IPS DF 19.7 (cell line): ENCODE results near the gene HEYL.

ENCODE experiments used
- DNase-seq: peaks from one replicate; pipeline ENCODE4 v3.0.0-alpha.2; 2013; ENCODE audit warnings: low read depth, low spot score

HEYL gene

GRCh38 chr1:39638965-39639304 is 508 bp downstream of the HEYL start:
- no peak for DNase-seq

DNA sequence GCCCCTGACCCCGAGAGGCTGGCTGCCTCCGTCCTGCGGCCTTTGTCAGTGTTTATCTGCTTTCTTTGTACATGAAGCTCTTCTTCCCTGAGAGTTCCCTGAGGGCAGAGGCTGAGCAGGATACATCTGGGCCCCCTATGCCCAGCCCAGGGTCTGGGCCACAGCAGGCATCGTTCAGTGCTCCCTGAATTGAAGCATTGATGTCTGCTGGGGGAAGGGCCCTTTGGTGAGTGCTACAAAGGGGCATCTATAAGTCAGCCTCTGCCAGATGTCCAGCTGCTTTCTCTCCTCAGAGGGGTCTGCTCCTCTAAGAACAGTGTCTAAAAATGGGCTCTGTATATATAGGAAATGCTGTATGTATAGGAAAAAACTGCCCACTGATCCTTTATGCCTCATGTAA is 2.1 kb downstream of the HEYL start:
- no peak for DNase-seq

DNA sequence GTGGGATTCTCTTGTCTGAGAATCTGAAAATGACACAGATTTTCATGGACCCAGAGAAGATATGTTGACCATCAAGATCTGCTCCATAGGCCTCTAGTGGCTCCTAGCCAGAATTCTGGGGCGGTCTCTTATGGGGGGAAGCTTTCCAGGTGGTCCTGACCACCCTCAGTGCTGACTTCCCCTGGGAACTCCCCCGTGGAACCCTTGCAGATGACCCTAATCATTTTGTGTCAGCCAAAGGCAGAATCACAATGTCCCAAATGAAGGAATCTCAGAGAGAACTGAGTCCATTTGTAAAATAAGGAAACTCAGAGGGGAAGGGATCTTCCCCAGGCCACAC is 3.6 kb downstream of the HEYL start:
- no peak for DNase-seq

DNA sequence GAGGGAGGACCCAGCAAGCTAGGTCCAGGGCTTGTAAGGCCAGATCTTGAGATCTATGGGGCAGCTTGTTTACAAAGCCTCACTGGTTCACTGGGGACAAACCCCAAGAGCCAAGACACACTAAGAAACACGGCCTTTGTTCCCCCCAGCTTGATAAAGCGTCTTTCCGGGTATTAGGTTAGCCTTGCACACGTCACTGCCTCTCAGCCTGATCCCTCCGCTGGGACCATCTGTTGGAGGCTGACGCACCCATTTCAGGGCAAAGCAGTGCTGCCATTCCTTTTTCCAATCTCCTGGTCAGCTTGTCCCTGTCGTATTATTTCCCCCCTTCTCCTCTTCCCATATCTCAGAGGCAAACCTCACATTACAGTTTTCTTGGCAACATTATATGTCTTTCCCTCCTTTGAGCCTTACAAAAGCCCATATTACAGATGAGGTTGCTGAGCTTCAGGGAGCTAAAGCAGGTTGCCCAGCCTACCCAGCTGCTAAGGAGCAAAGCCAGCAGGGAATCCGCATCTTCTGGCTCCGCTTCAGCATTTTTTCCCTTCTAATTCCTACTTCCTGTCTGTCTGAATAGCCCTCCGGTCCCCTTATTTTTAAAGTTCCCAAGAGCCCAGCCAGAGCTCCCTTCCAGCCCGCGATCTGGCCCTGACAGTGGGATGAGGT is 4.1 kb downstream of the HEYL start:
- no peak for DNase-seq

GRCh38 chr1:39633422-39633821 is 6.0 kb downstream of the HEYL start:
- DNase-seq: no peak

GRCh38 chr1:39632682-39633417 is 6.6 kb downstream of the HEYL start:
- no peak for DNase-seq

GRCh38 chr1:39632323-39632681 is 7.1 kb downstream of the HEYL start:
- DNase-seq: no peak

- no peak for DNase-seq
Measured at GRCh38 chr1:39631361-39632322, 7.8 kb downstream of the HEYL start.

GRCh38 chr1:39628807-39629350 is 10.6 kb downstream of the HEYL start:
- no peak for DNase-seq

DNA sequence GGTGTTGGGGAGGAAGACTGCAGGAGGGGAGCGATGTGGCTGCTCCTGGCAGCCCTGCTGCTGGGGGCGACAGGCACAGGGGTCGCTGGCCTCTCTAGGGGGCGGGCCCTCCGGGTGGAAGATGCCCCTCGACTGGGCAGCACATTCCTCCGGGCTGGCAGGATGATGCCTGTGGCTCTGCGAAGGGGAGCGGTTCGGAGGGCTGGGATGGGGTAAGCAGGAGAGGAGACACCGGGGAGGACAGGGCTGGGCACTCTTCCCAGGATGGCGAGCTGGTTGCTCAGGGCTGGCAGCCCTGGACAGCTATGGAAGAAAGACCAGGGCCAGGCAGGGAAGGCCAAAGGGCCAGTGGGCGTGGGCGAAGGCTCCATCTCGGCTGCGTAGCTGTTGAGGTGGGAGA is 12.8 kb downstream of the HEYL start:
- no peak for DNase-seq

DNA sequence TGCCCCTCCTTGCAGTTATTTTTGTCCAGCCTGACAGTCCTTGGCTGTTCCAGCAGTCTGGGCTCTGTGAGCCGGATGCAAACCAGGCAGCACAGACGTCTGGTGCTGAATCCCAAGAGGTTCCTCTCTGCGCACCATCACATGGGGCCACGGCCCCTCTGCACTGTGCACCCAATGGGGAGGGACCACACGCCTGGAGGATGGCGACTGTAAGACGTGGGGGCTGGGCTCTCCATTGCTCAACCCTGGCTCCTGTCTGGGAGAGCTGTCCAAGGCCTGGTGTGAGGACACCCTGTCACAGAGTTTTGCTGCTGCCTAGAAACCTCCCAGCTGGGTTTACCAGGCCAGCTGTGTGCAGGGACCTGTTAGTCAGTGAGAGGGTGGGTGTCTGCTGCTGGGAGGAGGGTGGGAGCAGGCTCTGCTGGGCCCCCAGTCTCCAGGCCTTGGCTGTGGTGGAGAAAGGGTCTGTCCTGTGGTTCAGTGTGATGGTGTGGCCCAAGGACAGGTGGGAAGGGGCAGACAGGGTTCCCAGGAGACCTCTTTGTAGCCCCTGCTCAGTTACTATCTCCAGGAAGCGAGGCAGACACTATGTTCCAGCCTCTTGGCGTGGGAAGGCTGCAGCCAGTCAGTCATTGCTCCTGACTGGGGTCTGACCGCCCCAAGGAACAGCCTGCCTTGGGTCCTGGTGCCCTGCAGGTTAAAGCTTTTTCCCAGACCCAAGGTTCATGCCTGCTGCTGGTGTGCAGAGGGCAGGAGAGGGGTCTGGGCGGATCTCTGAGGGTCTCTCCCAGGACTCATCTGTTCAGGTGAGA is 13.8 kb downstream of the HEYL start:
- DNase-seq: no peak

GRCh38 chr1:39625009-39625408 is 14.4 kb downstream of the HEYL start:
- DNase-seq: no peak

- DNase-seq: no peak
Measured at GRCh38 chr1:39623053-39623452, 16.4 kb downstream of the HEYL start.

GRCh38 chr1:39622427-39622826 is 17.0 kb downstream of the HEYL start:
- no peak for DNase-seq

DNA sequence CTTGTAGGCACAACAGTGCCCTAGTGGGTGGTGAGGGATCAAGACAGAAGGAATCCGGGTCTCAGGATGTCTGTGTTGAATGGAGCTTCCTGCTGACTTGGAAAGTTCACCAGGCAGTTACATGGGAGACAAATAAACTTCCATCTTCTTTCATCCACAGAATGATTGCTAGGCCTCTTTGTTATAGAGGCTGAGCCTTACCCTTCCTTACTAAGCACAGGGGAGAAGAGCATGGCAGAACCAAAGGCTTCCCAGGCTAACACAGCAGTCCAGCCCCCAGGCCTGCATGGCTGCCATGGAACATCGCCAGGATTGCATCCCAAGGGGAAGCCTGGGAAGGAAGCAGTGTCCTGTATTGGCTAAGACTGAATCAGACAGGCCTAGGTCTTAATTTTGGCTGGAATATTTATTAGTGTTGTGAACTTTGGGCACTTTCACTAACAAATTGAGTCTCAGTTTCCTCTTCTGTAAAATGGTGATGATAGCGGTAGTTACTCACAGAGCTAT is 18.7 kb downstream of the HEYL start:
- no peak for DNase-seq

DNA sequence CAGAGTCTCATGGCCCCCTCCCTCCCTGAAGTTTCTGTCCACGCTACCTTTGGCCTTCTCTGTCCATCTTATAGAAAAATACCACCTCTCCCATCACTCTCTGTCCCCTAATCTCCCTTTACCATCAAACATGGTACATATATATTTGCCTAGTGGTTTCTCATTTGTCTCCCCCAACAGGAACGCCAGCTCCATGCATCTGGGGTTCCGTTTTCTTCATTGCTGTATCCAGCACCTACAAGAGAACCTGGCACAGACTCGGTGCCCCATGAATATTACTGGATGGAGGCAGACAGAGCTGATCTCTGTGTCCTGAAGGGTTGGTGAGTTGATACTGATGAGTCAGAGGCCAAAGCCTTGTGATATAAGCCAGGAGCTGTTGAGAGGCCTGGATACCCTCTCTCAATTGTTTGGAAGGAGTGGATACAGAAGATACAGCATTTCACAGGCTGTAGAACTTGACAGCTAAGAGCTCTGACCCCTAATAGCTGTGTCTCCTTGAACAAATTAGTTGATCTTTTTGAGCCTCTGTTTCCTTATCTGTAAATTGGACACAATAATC is 21.9 kb downstream of the HEYL start:
- no peak for DNase-seq

GRCh38 chr1:39615086-39615673 is 24.3 kb downstream of the HEYL start:
- no peak for DNase-seq

GRCh38 chr1:39614488-39614887 is 25.0 kb downstream of the HEYL start:
- DNase-seq: no peak

- DNase-seq: no peak
Measured at GRCh38 chr1:39613250-39613649, 26.2 kb downstream of the HEYL start.

- DNase-seq: peak; percentile 38
Measured at GRCh38 chr1:39609618-39610331, 29.7 kb downstream of the HEYL start.
